Pons (tissue), 1 donor: ENCODE results near the gene COL23A1.
"Not testable (repeated sequence)": the region's sequence is repeated elsewhere in the genome, so short reads cannot be mapped to it uniquely, and the experiment has no call there.

Experiments
- DNase-seq: peaks from one replicate; pipeline ENCODE4 v3.0.0-alpha.2; 2016; ENCODE audit warnings: low spot score

The COL23A1 gene

GRCh38 chr5:178505639-178506407 is 84.4 kb downstream of the COL23A1 start:
- DNase-seq: no peak

GRCh38 chr5:178504340-178504960 is 85.7 kb downstream of the COL23A1 start:
- no peak for DNase-seq

GRCh38 chr5:178502401-178503100 is 87.6 kb downstream of the COL23A1 start:
- DNase-seq: no peak

GRCh38 chr5:178499352-178499751 is 90.8 kb downstream of the COL23A1 start:
- DNase-seq: no peak

GRCh38 chr5:178496642-178497041 is 93.6 kb downstream of the COL23A1 start:
- no peak for DNase-seq

DNA sequence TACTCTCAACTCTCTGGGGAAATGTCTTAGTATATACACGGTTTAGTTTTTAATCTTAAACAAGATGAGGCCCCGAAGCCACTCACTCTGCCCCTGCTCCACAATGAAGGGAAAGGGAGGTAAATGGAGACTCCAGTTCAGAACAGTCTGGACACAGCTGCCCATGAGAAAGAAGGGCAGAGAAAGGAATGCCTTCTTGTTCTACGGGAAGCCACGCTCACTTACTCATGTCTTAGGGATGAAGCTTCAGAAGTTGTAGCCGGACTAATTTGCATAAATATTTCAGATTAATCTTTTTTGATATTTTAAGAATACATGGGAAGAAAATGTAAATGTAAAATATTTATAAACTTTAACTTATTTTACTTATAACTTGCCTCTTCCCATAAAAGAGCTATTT is 94.0 kb downstream of the COL23A1 start:
- no peak for DNase-seq

- no peak for DNase-seq
Measured at GRCh38 chr5:178495706-178496105, 94.5 kb downstream of the COL23A1 start.

GRCh38 chr5:178492278-178492677 is 97.9 kb downstream of the COL23A1 start:
- no peak for DNase-seq

- DNase-seq: no peak
Measured at GRCh38 chr5:178490935-178491652, 99.1 kb downstream of the COL23A1 start.

DNA sequence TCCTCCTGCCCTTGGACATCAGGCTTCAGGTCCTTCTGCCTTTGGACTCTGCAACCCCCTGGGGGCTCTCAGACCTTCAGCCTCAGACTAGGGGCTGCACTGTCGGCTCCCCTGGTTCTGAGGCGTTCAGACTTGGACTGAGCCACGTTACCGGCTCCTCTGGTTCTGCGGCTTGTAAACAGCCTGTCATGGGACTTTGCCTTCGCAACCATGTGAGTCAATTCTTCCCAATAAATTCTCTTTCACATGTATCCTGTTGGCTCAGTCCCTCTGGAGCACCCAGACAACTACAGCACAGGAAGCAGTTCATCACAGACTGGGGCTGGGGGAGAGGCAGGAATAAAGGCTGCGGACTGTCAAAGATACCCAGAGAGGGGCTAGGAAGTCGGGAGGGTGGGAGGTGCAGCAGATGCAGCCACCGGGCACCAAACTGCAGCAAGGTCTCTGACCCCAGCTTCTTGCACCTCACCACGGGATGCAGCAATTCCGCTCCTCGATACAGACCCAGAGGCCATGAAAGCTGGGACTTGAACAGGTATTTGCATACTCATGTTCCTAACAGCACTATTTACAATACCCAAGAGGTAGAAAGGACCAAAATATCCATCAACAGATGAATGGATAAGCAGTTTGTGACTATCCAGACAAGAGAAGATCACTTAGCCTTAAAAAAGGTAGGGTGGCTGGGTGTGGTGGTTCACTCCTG is 100.8 kb downstream of the COL23A1 start:
- no peak for DNase-seq

GRCh38 chr5:178488696-178489095 is 101.5 kb downstream of the COL23A1 start:
- no peak for DNase-seq

- DNase-seq: no peak
Measured at GRCh38 chr5:178487911-178488600, 102.1 kb downstream of the COL23A1 start.

- DNase-seq: not testable (repeated sequence)
Measured at GRCh38 chr5:178486878-178487512, 103.2 kb downstream of the COL23A1 start.

DNA sequence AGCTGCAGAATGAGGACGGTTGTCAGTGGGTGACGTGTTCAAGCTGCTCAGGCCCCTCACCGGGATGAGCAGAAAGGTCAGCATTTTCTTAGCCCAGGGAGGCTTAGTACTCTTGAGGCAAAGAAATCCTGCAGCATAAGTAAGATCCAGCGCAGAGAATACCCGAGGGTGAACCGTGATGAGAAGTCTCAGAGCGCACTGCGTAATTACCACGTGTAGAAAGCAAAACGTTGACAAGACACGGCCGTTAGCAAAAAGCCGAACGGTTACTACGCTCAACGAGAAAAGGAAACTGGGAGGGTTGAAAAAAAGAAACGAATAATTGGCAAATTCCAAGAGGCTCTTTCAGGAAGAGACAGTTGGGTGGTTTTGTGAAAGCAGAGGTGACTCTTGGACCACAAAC is 104.0 kb downstream of the COL23A1 start:
- no peak for DNase-seq

DNA sequence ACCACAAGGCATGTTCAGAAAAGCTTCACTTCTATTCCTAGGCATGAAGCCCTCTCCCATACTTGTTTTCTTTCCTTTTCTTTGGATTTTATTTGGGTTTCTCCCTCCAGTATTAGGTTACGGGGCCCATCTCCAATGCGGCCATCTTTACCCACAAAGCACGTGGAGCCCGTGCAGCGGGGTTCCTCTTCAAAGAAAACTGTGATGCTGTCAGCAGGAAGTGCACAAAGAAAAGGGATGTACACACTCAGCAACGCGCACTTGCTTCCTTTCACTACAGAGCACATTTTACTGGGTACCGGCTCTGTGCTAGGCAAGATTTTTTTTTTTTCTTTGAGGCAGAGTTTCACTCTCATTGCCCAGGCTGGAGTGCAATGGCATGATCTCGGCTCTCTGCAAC is 106.6 kb downstream of the COL23A1 start:
- peak; percentile 34 for DNase-seq

DNA sequence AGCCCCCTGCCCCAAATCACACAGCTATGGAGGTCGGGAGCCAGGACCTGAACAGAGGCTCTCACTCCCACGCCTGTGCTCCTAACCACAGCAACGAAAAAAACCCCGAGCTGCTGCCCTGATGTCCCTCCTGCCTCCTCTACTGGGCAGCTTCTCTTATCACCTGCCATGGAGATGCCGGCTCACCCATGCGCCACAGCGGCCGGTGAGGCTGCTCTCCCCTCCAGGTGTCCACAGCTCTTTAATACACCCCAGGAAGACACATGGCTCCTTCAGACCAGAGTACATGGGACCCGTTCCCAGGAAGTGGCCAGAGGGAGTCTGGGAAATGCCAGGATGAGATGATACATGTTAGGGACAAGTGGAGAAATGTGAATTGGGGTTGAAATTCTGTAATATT is 110.9 kb downstream of the COL23A1 start:
- no peak for DNase-seq

GRCh38 chr5:178478370-178478769 is 111.8 kb downstream of the COL23A1 start:
- DNase-seq: no peak

- no peak for DNase-seq
Measured at GRCh38 chr5:178477802-178478201, 112.4 kb downstream of the COL23A1 start.

DNA sequence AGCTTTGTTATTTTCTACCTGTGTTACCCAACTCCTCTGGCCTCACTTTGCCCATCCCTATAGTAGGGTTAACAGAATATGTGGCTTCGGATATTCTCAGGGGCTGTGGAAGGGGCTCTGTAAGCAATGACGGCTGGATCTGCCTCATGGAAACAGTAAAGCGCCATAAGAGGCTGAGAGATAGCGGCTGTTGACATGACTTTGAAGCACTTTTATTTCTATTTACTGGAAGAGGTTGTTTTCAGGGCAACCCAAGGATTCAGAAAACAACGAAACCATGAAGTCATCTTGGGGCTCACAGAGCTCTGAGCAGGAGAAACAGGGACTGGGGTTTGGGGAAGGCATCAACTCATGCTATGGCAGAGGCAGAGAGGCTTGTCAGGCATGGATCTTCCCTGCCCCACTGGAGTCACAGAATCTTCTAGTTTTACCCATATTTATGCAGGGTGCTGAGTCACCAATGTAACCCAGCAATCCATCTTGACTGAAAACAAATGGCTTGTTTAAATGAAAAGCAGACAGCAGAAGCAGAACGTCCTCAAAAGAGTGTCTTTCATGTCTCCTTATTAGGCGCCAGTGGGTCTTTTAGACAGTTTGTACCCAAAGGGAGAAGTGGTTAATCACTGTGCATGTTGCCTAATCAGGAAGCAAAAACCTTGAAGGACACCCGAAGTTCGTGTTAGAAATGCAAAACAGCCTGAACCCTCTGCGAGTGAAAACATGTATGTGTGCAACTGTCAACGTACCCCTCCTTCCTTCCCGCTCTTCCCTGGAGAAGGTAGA is 113.0 kb downstream of the COL23A1 start:
- DNase-seq: peak; percentile 17

- DNase-seq: no peak
Measured at GRCh38 chr5:178476531-178476930, 113.7 kb downstream of the COL23A1 start.
